Stimulated activated CD8-positive, alpha-beta memory T cell treated with anti-CD3 and anti-CD28 coated beads, Interleukin-4, amount 100 ng/mL, for 48 hours (primary cell): ENCODE measurements around the gene SUSD5.
"Not testable (repeated sequence)": the region's sequence is repeated elsewhere in the genome, so short reads cannot be mapped to it uniquely, and the experiment has no call there.

Experiments
- DNase-seq: peaks from one replicate; pipeline ENCODE4 v3.0.0-alpha.2; 2020

The SUSD5 gene

GRCh38 chr3:33187368-33187634 is 31.3 kb downstream of the SUSD5 start:
- no peak for DNase-seq

GRCh38 chr3:33186524-33187367 is 31.9 kb downstream of the SUSD5 start:
- no peak for DNase-seq

- DNase-seq = no peak
These were observed 33.7 kb downstream of the SUSD5 start for GRCh38 chr3:33184863-33185262.

GRCh38 chr3:33181641-33182040 is 37.0 kb downstream of the SUSD5 start:
- DNase-seq = not testable (repeated sequence)

GRCh38 chr3:33181229-33181628 is 37.4 kb downstream of the SUSD5 start:
- no peak for DNase-seq

- DNase-seq = no peak
These were observed 39.5 kb downstream of the SUSD5 start for GRCh38 chr3:33179132-33179531.

- no peak for DNase-seq
These were observed 43.7 kb downstream of the SUSD5 start for GRCh38 chr3:33174711-33175414.

GRCh38 chr3:33174095-33174494 is 44.5 kb downstream of the SUSD5 start:
- no peak for DNase-seq

- DNase-seq = no peak
These were observed 44.9 kb downstream of the SUSD5 start for GRCh38 chr3:33173672-33174071.

GRCh38 chr3:33173103-33173502 is 45.5 kb downstream of the SUSD5 start:
- no peak for DNase-seq

GRCh38 chr3:33171580-33171979 is 47.0 kb downstream of the SUSD5 start:
- no peak for DNase-seq

- no peak for DNase-seq
These were observed 48.1 kb downstream of the SUSD5 start for GRCh38 chr3:33170531-33170930.

GRCh38 chr3:33167716-33168336 is 50.8 kb downstream of the SUSD5 start:
- no peak for DNase-seq

GRCh38 chr3:33167284-33167683 is 51.3 kb downstream of the SUSD5 start:
- no peak for DNase-seq

GRCh38 chr3:33166095-33166494 is 52.5 kb downstream of the SUSD5 start:
- no peak for DNase-seq

- no peak for DNase-seq
These were observed 53.2 kb downstream of the SUSD5 start for GRCh38 chr3:33165372-33165771.

- not testable (repeated sequence) for DNase-seq
These were observed 56.0 kb downstream of the SUSD5 start for GRCh38 chr3:33162621-33163020.

- no peak for DNase-seq
These were observed 58.6 kb downstream of the SUSD5 start for GRCh38 chr3:33159981-33160380.

GRCh38 chr3:33159234-33159633 is 59.4 kb downstream of the SUSD5 start:
- no peak for DNase-seq

- no peak for DNase-seq
These were observed 63.3 kb downstream of the SUSD5 start for GRCh38 chr3:33155301-33155700.

- DNase-seq = no peak
These were observed 64.8 kb downstream of the SUSD5 start for GRCh38 chr3:33153782-33154181.

- no peak for DNase-seq
These were observed 65.9 kb downstream of the SUSD5 start for GRCh38 chr3:33152363-33153360.

GRCh38 chr3:33149342-33149741 is 69.3 kb downstream of the SUSD5 start:
- no peak for DNase-seq
